GF-D8 (cell line): Measurements from ENCODE around the gene ZNF827.

Experiments
- DNase-seq: peaks from one replicate; lab custom pipeline; 2025; lab: John Stamatoyannopoulos, UW

Gene ZNF827

DNA sequence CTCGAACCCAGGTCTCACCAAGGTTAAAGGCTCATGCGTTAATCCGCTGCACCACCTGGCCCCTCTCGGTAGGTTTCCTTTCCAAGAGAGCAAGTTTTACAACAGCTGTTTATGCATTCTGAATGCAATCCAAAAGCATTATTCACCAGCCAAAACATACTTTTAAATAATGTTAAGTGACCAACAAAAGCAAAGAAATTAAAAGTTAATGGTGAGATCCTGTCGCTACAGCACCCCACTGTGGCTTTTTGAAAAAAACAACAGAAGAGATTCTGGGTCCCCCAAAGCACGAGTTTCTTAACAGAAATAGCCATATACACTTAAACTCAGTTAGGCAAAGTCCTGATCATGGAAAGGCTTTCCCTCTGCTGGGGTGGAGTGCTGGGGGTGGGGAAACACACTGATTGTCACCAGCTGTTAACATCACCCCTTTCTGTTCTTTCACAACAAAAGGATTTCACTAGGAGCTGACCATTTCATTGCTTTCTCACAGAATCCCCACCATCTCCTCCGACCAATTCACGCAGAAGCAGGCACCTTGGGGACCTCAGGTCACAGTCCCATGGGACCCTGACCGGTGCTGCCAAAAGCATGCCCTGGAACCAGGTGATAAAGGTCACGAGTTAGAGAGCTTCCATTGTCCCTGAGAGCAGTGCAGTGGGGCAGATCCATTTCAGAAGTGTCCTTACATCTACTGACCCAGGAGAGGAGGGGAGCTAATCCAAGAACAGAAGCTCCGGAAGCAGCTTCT lies 51.2 kb downstream of the ZNF827 start:
- DNase-seq = no peak

DNA sequence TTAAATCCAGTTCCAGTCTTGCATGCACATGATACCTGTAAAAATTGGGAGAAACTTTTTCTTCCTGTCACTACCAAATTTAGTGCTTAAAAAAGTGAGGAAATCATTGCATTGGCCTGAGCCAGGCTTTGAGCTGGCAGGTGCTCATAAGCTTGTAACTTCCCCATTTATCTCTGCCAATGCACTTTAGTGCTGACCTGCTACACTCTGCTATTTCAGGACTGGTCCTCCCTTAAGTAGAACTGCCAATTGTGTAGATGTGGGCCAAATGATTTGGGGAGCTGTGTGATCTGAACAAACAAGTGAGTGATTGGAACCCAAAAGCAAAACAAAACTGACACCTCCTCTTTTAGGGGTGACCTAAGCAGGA lies 51.8 kb downstream of the ZNF827 start:
- no peak for DNase-seq

DNA sequence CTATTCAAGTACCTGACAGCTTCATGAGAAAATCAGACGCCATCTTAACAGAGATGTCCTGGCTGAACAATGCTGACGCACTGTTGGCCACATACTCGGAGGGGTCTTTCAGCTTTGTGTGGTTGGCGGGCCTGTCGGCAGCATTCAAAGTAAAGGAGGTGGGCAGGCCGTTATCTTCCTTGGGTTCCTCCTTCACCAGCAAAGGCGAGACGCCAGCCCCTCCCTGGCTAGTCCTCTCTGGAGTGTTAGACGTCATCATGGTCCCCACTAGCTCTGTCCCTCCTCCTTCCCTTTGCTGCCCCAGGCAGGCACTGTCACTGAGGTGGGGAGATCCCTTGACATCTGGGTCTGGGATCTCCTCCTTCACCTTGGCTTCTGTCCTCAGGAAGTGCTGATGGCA lies 53.0 kb downstream of the ZNF827 start:
- DNase-seq = no peak

DNA sequence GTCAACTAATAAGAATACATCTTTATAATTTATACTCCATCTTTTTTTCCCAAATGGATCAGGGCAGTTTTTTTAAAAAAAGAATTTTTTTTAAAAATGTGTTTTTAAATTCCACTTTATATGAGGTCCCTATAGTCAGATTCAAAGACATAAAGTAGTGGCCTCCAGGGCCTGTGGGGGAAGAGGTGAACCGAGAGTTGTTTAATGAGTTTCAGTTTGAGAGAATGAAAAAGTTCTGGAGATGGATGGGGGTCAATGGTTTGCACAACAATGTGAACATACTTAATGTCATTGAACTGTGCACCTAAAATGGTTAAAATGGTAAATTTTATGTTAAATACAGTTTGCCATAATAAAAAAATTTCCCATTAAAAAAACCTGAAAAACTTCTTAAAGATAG lies 53.8 kb downstream of the ZNF827 start:
- no peak for DNase-seq

GRCh38 chr4:145883101-145883694 lies 55.4 kb downstream of the ZNF827 start:
- no peak for DNase-seq

DNA sequence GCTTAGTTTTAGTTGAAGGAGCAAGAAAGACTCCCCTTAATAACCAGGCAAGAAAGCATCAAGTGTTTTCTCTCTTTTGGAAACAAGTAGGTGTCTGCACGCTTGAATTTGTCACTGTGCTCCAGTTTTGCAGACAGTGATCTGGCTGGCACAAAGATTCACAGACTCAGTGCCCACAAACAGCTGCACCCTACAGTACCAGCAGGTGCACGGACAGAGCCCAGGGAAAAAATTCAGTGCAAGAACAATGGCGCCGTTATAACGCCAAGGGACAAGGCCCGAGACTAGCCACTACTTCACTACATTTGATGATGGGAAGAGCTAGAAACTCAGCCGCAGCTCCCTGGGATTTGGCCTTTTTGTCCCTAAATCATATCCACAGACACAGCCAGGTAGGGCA lies 56.0 kb downstream of the ZNF827 start:
- DNase-seq = no peak

GRCh38 chr4:145881989-145882388 lies 56.6 kb downstream of the ZNF827 start:
- DNase-seq = no peak

- DNase-seq = no peak
Observed at GRCh38 chr4:145881576-145881975, 57.0 kb downstream of the ZNF827 start.

DNA sequence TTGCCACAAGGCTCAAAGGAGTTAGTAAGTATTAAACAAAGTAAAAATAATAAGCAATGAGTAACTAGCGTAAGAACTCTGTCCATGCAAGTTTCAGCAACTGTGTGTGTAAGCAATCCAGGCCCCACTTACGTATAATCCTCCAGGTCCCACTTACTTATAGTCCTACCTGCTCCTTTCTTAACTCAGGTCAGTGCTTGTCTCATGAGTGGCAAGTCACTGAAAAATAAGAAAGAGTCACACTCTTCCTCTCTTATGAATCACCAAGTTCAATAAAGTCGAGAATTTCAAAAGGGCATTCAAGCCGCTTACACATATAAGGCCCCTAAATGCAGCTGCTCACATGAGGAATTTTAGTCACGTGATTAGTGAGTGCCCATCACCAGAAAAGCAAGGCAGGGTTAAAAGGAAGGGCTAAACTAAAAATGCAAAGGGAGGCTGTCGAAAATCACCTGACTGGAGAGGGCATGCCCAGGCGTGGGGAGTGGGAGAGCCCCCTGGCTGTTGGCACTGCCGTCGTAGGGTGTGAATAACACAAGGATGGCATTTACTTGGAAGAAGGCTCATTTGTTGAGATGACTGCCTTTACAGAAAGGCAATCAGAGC lies 58.2 kb downstream of the ZNF827 start:
- no peak for DNase-seq

- DNase-seq = no peak
Observed at GRCh38 chr4:145879598-145879997, 59.0 kb downstream of the ZNF827 start.

DNA sequence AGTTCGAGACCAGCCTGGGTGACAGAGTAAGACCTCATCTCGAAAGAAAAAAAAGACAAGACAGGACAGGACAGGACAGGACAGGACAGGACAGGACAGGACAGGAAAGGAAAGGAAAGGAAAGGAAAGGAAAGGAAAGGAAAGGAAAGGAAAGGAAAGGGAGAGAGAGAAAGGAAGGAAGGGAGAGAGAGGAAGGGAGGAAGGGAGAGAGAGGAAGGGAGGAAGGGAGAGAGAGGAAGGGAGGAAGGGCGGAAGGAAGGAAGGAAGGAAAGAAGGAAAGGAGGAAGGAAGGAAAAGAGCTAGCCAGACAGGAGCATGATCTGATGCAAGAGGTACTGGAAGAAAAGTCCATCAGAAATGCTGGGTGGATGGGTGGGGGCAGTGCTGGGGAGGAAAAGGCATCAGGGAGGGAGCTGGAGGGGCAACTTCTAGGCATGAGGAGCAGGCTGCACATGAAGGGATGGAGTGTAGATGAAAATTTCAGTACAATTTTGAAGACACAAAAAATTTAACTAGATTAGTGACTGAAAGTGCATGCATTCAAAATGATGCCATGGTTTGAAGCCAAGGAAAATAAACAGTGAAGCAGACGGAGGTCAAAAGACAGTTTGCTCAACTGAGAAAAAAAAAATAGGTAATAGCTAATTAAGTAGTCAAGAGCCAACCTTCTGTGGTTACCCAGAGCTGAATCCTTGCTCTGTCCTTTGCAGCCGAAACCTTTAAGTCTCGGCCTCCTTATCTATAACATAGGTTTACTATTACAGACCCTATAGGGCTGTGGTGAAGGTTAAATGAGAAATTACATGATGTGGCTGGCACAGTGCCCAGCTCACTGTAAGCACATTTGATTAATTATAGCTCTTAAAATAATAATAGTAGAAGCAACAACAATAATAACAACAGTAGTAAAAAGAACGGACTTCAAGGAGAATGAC lies 59.9 kb downstream of the ZNF827 start:
- no peak for DNase-seq

- DNase-seq = no peak
Observed at GRCh38 chr4:145876531-145877180, 62.0 kb downstream of the ZNF827 start.

GRCh38 chr4:145873901-145874300 lies 64.7 kb downstream of the ZNF827 start:
- no peak for DNase-seq

DNA sequence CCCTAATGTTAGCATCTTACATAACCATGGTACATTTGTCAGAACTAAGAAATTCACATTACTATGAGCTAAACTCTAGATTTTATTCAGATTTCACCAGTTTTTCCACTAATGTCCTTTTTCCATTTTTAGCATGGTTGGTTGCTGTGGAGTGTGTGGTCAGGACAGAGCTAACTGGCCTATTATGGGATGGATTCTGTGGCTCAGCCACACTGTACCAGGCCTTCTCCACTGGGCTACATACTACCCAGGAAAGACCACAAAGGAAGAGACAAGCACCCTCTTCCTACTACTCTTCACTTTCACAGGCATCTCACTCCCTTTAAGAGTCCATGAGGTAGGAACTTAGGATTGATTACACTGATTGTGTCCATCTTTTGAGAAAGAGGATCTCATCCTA lies 67.4 kb downstream of the ZNF827 start:
- DNase-seq = no peak

DNA sequence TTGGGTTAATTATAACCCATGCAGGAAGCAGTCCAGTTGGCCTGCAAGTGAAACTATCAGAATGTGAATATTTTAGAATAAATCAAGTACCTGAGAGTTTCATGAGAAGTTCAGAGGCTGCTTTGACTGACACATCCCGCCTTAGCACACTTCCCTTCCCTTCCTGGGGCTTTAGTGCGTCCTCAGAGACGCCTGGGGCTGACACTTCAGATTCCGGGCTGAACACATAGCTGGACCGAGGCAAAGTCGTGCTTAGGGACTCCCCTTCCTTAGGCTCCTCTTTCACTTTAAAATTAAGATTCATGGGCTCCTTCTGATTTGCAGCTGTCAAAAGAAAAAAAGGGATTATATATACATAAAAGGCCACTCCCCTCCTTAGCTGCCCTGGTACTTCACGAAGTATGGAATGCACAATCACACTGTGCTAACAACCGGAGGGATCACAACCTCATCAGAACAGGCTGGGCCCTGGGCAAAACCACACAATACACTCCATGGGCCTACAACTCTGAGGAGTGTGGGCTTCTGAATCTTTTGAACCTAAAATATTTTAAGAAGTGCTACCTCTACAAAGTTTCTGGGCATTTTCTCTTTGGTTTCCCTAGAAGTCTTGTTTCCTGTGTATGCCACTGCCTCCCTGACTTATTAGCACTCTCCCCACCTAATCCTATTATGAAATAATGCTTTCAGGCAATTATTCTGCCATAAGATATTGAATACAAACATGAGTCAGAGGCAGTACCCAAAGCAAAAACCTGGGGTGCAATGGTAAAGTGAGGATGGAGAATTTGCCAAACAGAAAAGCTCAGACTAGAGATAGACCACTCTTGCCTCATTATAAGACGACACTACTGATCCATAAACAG lies 68.2 kb downstream of the ZNF827 start:
- no peak for DNase-seq

GRCh38 chr4:145868637-145869409 lies 69.8 kb downstream of the ZNF827 start:
- DNase-seq = no peak

DNA sequence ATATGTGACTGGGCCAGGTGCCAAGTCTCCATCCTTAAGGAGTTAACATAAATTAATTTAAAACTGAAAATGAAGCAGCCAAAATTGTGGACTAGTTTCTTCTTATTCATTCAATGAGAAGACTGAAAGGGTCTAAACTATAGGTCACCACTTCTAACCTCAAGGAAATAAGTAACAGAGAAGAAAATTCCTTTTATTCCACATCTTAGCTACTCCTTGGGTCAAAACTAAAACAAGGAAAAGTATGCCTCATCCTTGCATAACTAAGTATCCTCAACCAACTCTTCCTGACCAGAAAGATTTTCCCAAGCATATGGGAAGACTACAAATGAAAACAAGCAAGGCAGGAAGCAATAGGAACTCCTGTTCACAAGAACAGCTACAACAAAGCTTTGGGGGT lies 71.2 kb downstream of the ZNF827 start:
- DNase-seq = no peak

GRCh38 chr4:145866991-145867390 lies 71.6 kb downstream of the ZNF827 start:
- DNase-seq = no peak

DNA sequence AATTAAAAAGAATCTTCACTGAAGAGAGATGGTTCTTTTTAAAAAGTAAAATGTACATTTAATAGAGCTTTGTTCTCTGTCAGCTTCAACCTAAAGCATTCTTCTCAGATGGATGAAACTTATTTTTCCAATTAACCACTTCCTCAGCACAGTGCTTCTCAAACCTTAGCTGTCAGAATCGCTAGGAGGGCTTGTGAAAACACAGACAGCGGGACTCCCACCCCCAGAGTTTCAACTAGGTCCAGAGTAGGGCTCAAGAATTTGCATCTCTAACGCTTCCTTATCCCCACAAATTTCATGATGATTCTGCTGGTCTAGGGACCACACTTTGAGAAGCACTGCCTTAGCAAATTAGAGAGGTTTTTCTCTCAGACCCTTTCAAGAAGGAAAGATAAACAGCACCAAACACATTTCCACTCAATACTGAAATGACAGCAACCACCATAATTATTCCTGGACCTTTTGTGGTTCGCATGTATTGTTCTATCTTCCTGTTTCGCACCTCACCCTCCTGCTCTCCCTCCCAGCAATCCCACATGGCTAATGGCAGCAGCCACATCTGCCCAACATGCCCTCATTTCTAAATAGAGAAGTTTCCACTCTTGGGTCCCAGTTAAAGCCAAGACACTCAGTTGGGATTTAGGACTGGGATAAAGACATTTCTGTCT lies 73.2 kb downstream of the ZNF827 start:
- no peak for DNase-seq

DNA sequence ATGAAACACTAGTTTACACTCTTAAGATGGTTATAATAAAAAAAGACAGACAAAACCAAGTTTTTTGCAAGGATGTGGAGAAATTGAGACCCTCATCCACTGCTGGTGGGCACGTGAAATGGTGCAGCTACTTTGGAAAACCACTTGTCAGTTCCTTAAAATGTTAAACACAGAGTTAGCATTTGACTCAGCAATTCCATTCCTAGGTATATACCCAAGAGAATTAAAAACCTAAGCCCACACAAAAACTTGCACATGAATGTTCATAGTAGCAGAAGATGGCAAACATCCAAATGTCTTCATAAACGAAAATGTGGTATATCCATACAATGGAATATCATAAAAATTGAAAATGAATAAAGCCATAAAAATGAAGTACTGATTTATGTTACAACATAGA lies 75.4 kb downstream of the ZNF827 start:
- no peak for DNase-seq
